IMR-90 (cell line): ENCODE data around the gene UST. TPM values are rescaled to one million over a fixed set of nuclear protein-coding genes. Genes with fewer than 3 reads are reported as not detected.

Experiments used
- ATAC-seq: fragments of 200-7000 bp; cut with Tn5 transposase; 2 replicates; pipeline ENCODE4 v1.9.1; 2020; ENCODE audit warnings: low read depth, mild to moderate bottlenecking, moderate library complexity
- BruUV-seq: library from RNA; stranded (reverse); fragments of 400-500 nt; replicated peaks from 2 replicates; lab custom pipeline; 2021; lab: Mats Ljungman, UMichigan
- CTCF ChIA-PET: fragments of 300-600 bp; formaldehyde crosslinking; extraction: SDS; loops from one replicate; lab custom pipeline; 2021; ENCODE audit warnings: antibody characterized with exemption; lab: Yijun Ruan, JAX
- POLR2A ChIA-PET: fragments of 300-600 bp; sonication (Branson Sonifier 250); formaldehyde crosslinking; loops from one replicate; lab custom pipeline; 2022; ENCODE audit warnings: antibody characterized with exemption; ENCODE audit not compliant: unreplicated experiment; lab: Charles Lee
- DNase-seq: peaks from one replicate; pipeline ENCODE4 v3.0.0; 2013
- H2AFZ ChIP-seq: replicated peaks from 2 replicates; pipeline ENCODE3; 2013; ENCODE audit warnings: low read length, mild to moderate bottlenecking; ENCODE audit not compliant: poor library complexity
- H2AK5ac ChIP-seq: 2 replicates; pipeline ENCODE4 v1.6.1; 2013; ENCODE audit warnings: low read depth, low read length, inconsistent platforms
- H2AK9ac ChIP-seq: replicated peaks from 2 replicates; pipeline ENCODE3; 2013; ENCODE audit warnings: mild to moderate bottlenecking, low read depth, low read length, moderate library complexity; ENCODE audit not compliant: poor library complexity
- H2BK120ac ChIP-seq: 2 replicates; pipeline ENCODE4 v1.6.1; 2013; ENCODE audit warnings: low read depth, low read length, inconsistent platforms
- H2BK15ac ChIP-seq: 3 replicates; pipeline ENCODE4 v1.6.1; 2013; ENCODE audit warnings: low read depth, low read length, inconsistent platforms
- H2BK20ac ChIP-seq: 2 replicates; pipeline ENCODE4 v1.6.1; 2013; ENCODE audit warnings: low read depth, mild to moderate bottlenecking, inconsistent platforms, low read length, moderate library complexity
- H2BK5ac ChIP-seq: 2 replicates; pipeline ENCODE4 v1.6.1; 2013; ENCODE audit warnings: mild to moderate bottlenecking, low read depth, low read length, inconsistent platforms; ENCODE audit not compliant: poor library complexity, severe bottlenecking
- H3K14ac ChIP-seq: replicated peaks from 2 replicates; pipeline ENCODE4 v1.6.1; 2013; ENCODE audit warnings: low read depth, low read length, inconsistent platforms
- H3K18ac ChIP-seq: 2 replicates; pipeline ENCODE4 v1.6.1; 2013; ENCODE audit warnings: low read depth, low read length, control low read depth
- H3K23ac ChIP-seq: 2 replicates; pipeline ENCODE4 v1.6.1; 2013; ENCODE audit warnings: low read depth, low read length, inconsistent platforms
- H3K27ac ChIP-seq: 2 replicates; pipeline ENCODE4 v1.5.1; 2013; ENCODE audit warnings: mild to moderate bottlenecking, control low read depth, low read length; ENCODE audit not compliant: insufficient read depth
- H3K27me3 ChIP-seq: 2 replicates; pipeline ENCODE4 v1.6.1; 2013; ENCODE audit warnings: low read length; ENCODE audit not compliant: control insufficient read depth, insufficient read depth
- H3K36me3 ChIP-seq: 2 replicates; pipeline ENCODE4 v1.6.1; 2013; ENCODE audit warnings: low read length, mixed read lengths; ENCODE audit not compliant: control insufficient read depth, insufficient read depth
- H3K4ac ChIP-seq: 2 replicates; pipeline ENCODE4 v1.6.1; 2013; ENCODE audit warnings: low read depth, low read length, inconsistent platforms
- H3K4me1 ChIP-seq: 2 replicates; pipeline ENCODE4 v1.6.1; 2013; ENCODE audit warnings: low read length, mixed read lengths; ENCODE audit not compliant: control insufficient read depth, insufficient read depth
- H3K4me2 ChIP-seq: 2 replicates; pipeline ENCODE4 v1.6.1; 2013; ENCODE audit warnings: low read depth, mild to moderate bottlenecking, control low read depth, low read length, moderate library complexity
- H3K4me3 ChIP-seq: 2 replicates; pipeline ENCODE4 v1.5.1; 2013; ENCODE audit warnings: low read depth, mild to moderate bottlenecking, control low read depth, low read length, moderate library complexity; ENCODE audit not compliant: insufficient read depth
- H3K56ac ChIP-seq: 2 replicates; pipeline ENCODE4 v1.6.1; 2013; ENCODE audit warnings: low read length, inconsistent platforms; ENCODE audit not compliant: insufficient read depth; ENCODE audit errors: extremely low read depth
- H3K79me1 ChIP-seq, 2 experiments: 2 replicates each; pipeline ENCODE4 v1.6.1; 2013; ENCODE audit warnings: low read length in 2 of 2, inconsistent platforms in 1 of 2, low read depth in 1 of 2
- H3K9ac ChIP-seq: 2 replicates; pipeline ENCODE4 v1.6.1; 2013; ENCODE audit warnings: low read depth, low read length, control low read depth
- H3K9me1 ChIP-seq: 2 replicates; pipeline ENCODE4 v1.6.1; 2013; ENCODE audit warnings: low read length, inconsistent platforms; ENCODE audit not compliant: insufficient read depth
- H3K9me3 ChIP-seq: 2 replicates; pipeline ENCODE4 v1.6.1; 2013; ENCODE audit warnings: low read length; ENCODE audit not compliant: control insufficient read depth, insufficient read depth
- H4K20me1 ChIP-seq: 2 replicates; pipeline ENCODE4 v1.6.1; 2013; ENCODE audit warnings: low read length, inconsistent platforms; ENCODE audit not compliant: insufficient read depth
- H4K5ac ChIP-seq: 2 replicates; pipeline ENCODE4 v1.6.1; 2013; ENCODE audit warnings: mild to moderate bottlenecking, low read depth, low read length, control low read depth
- H4K8ac ChIP-seq, 2 experiments: 2 replicates each; pipeline ENCODE4 v1.6.1; 2013; ENCODE audit warnings: low read depth in 2 of 2, low read length in 2 of 2, control low read depth in 1 of 2, inconsistent platforms in 1 of 2
- H4K91ac ChIP-seq: 2 replicates; pipeline ENCODE4 v1.6.1; 2013; ENCODE audit warnings: low read depth, low read length, inconsistent platforms; ENCODE audit not compliant: insufficient read depth
- MAFK ChIP-seq: IDR thresholded peaks from 2 replicates; pipeline ENCODE4 v1.6.1; 2012; ENCODE audit warnings: low read depth, low read length, improper control_type of control experiment
- RAD21 ChIP-seq: IDR thresholded peaks from 2 replicates; pipeline ENCODE4 v1.6.1; 2012; ENCODE audit warnings: low read length, improper control_type of control experiment
- RCOR1 ChIP-seq: IDR thresholded peaks from 2 replicates; pipeline ENCODE4 v1.6.1; 2012; ENCODE audit warnings: mild to moderate bottlenecking, low read length, improper control_type of control experiment; ENCODE audit not compliant: insufficient replicate concordance
- WGBS, 2 experiments: methylation state at CpG; one replicate each; pipeline versions ENCODE4 v1.1.5 to v1.1.7; 2013; ENCODE audit warnings: missing lambda C conversion rate in 2 of 2; ENCODE audit not compliant: insufficient read length in 1 of 2; ENCODE audit errors: extremely low coverage in 2 of 2; 5-methylcytosine and 5-hydroxymethylcytosine counted together
- dilution Hi-C: fragments of 300-500 bp; cut with HindIII; formaldehyde crosslinking; loops from one replicate; pipeline ENCODE4 v1.14.3; 2018; ENCODE audit warnings: low sequenced_read_pairs; ENCODE audit not compliant: unreplicated experiment
- in situ Hi-C: fragments of 300-500 bp; cut with MboI; formaldehyde crosslinking; loops from 3 replicates; pipeline ENCODE4 v1.14.3; 2019; ENCODE audit warnings: low sequenced_read_pairs, inconsistent platforms, mixed read lengths
- intact Hi-C: fragments of 100-400 bp; cut with micrococcal nuclease; formaldehyde crosslinking; loops from 2 replicates; pipeline ENCODE4 v1.10.0; 2022
- polyA plus RNA-seq, 3 experiments: library from polyadenylated mRNA; depleted of rRNA; stranded (reverse); fragments of >200 nt; gene quantifications; 2 replicates each; pipeline ENCODE4 v1.2.3, GENCODE V29; 2012; ENCODE audit warnings: low replicate concordance in 1 of 3
- total RNA-seq: library from RNA; depleted of rRNA; stranded (reverse); fragments of >200 nt; gene quantifications from 2 replicates; pipeline ENCODE4 v1.2.3, GENCODE V29; 2012

Gene UST
- total and polyA plus RNA-seq, 2 of the 4 experiments (the other 2 are of a cell fraction) = 7.7 to 13.8 TPM

DNA sequence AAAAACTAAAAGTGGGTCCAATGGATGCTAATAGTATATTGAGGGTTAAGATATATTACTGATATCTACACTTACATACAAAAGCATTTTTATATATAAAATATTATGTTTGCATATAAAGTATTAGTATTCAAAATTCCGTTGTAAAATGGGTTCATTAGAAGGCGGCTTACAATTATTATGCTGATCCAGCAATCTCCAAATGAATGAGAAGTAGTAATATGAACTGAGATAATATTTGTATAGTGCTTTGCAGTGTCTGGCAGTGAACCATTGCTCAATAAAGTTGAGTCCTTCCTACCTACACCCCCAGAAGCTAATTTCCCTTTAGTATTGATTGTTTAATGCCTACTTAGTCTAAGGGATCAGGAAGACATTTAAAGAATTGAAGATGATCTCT is 146.2 kb downstream of the UST start:
- no peak overlapping the region for H3K9ac ChIP-seq
- H3K23ac ChIP-seq = no peak overlapping the region
- H2AK9ac ChIP-seq = no peak overlapping the region
- H3K79me1 ChIP-seq = no peaks in the 10 kb centered on the region; a peak in 2 of 4 replicates
- no peaks in the 10 kb centered on the region; the same call in 1 of the 2 replicates for H3K36me3 ChIP-seq
- intact Hi-C loops = no loop called here
- DNase-seq (no peak), ATAC-seq (no peak)
- H2AFZ ChIP-seq = no peak overlapping the region
- POLR2A ChIA-PET = no interaction called here
- no peak overlapping the region for H4K5ac ChIP-seq
- no peaks in the 10 kb centered on the region for H3K27me3 ChIP-seq
- in situ Hi-C loops = no loop called here
- no peaks in the 10 kb centered on the region for H3K9me3 ChIP-seq
- no peak overlapping the region for H3K4me2 ChIP-seq
- no peaks in the 10 kb centered on the region for H4K20me1 ChIP-seq
- no peak overlapping the region for H3K27ac ChIP-seq
- no peak overlapping the region for H4K8ac ChIP-seq
- TF ChIP-seq MAFK (peak; percentile 67), RCOR1 (no peak), RAD21 (no peak)
- no peak overlapping the region for H3K4me3 ChIP-seq
- CTCF ChIA-PET = no interaction called here
- no peak overlapping the region for H3K56ac ChIP-seq
- H3K4me1 ChIP-seq = peaks cover 2% of the 10 kb centered on the region
- no peak overlapping the region for H3K4ac ChIP-seq
- no peak overlapping the region for H2AK5ac ChIP-seq
- BruUV-seq = no TSS peak
- WGBS, 2 experiments = no CpG with 5 or more reads among the region's 2 CpGs
- no peak overlapping the region for H2BK20ac ChIP-seq
- H2BK15ac ChIP-seq = no peak overlapping the region
- H3K9me1 ChIP-seq = 0 out of 2 replicates have a peak, but pooled peaks cover 5% of the 10 kb centered on the region
- no peak overlapping the region for H3K18ac ChIP-seq
- dilution Hi-C loops = no loop called here
- H3K14ac ChIP-seq = no peak overlapping the region
- H2BK120ac ChIP-seq = no peak overlapping the region
- H4K91ac ChIP-seq = no peak overlapping the region
- no peak overlapping the region for H2BK5ac ChIP-seq
